Gastroesophageal sphincter (tissue), 3 donors: ENCODE results near the gene STYXL2.

ENCODE experiments used
- CTCF ChIP-seq, 4 experiments: fragments of 200-600 bp in 2 of 4; fragments of 450-650 bp in 2 of 4; sonication (generic) in 1 of 4; IDR thresholded peaks; one replicate each; pipeline ENCODE4 v1.5.1; 2017 to 2019; ENCODE audit warnings: antibody characterized with exemption in 4 of 4, mild to moderate bottlenecking in 2 of 4, moderate library complexity in 2 of 4
- EP300 ChIP-seq: sonication (generic); formaldehyde crosslinking; IDR thresholded peaks from one replicate; pipeline ENCODE4 v1.6.1; 2017; ENCODE audit warnings: antibody characterized with exemption, mild to moderate bottlenecking

GRCh38 chr1:167115655-167116054 lies 21.8 kb downstream of the STYXL2 start:
- TF ChIP-seq EP300 (no peak), CTCF (IDR thresholded peaks at IDR 0.05) (no peak)
